PC-3 (cell line): ENCODE data around the gene KDM1A.

ENCODE experiments used
- CTCF ChIP-seq: fragments of 300-600 bp; sonication (generic); conservative IDR thresholded peaks from 2 replicates; pipeline ENCODE4 v1.5.1; 2017; ENCODE audit warnings: antibody characterized with exemption, low read depth, mild to moderate bottlenecking, low read length
- EZH2 ChIP-seq: fragments of 300-600 bp; sonication (generic); IDR thresholded peaks from one replicate; pipeline ENCODE4 v1.6.1; 2017; ENCODE audit warnings: antibody characterized with exemption, mild to moderate bottlenecking, low read length; ENCODE audit not compliant: unreplicated experiment

- TF ChIP-seq CTCF = no peak
- no peak for TF ChIP-seq EZH2
Observed at GRCh38 chr1:23103001-23103889, 84.0 kb downstream of the KDM1A start.
